Fibroblast of gingiva (primary cell): ENCODE measurements around the gene BARD1.
"Not testable (repeated sequence)": the region's sequence is repeated elsewhere in the genome, so short reads cannot be mapped to it uniquely, and the experiment has no call there.

Experiments
- DNase-seq: peaks from one replicate; pipeline ENCODE4 v3.0.0-alpha.2; 2011; ENCODE audit warnings: low read depth

The BARD1 gene

GRCh38 chr2:214808981-214809750 is at the start of gene BARD1:
BARD1 (minus strand) TSS chr2:214809683; CDS start chr2:214809569, 114 bp downstream.
- peak; percentile 72 for DNase-seq

- peak; percentile 11 for DNase-seq
Observed at GRCh38 chr2:214856137-214856536, 46.7 kb upstream of the BARD1 start.

DNA sequence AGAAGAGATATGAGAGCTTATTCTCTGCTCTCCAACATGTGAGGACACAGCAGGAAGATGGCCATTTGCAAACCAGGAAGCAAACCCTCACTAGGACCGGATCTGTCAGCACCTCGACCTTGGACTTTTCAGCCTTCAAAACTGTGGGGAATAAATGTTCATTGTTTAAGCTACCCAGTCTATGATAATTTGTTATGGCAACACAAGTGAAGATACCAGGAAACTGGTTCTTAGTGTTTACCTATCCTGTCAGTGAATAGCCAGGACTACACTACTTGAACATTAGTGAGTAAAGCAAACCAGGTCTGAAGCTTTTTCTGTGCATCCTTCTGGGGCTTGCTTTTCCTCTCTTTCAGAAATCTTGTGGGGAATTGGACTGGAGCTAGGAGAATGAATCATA is 44.4 kb upstream of the BARD1 start:
- DNase-seq = no peak

DNA sequence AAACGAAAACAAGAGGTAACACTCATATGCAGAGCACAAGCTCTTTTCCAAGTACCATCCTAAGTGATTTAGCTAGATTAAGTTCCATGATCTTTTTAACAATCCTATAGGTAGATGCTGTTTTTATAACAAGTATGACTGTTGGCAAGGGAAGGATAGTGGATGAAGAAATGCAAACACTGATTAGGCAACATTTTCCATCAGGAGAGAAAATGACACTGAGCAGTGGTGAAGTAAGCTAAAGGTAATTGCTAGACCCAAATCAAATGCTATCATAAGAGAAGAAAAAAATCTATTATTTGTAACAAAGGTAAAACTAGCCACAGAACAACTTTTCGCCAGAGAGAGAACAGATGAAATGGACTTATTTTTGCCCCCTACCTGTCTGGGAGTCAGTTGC is 34.3 kb upstream of the BARD1 start:
- peak; percentile 24 for DNase-seq

GRCh38 chr2:214839464-214839863 is 30.0 kb upstream of the BARD1 start:
- DNase-seq = no peak

DNA sequence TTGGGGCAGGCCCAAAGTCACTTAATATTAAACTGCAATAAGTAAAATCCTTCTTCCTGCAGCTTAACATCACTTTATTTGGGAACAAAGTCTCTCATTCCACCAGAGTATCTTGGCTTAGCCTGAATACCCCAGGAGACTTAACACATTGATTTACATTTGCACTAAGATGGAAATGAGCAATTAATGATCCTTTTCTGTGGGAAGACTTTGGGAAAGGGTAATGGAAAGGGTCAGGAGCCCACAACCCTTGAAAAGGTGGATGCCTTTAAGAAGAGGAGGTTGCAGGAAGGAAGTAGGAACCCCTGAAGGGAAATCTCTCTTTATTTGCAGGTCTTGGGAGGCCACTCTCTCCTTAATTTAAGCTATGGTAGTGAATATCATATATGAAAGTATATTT is 28.0 kb upstream of the BARD1 start:
- no peak for DNase-seq

- no peak for DNase-seq
Observed at GRCh38 chr2:214836568-214836967, 27.1 kb upstream of the BARD1 start.

GRCh38 chr2:214830794-214831346 is 21.4 kb upstream of the BARD1 start:
- DNase-seq = peak; percentile 25

DNA sequence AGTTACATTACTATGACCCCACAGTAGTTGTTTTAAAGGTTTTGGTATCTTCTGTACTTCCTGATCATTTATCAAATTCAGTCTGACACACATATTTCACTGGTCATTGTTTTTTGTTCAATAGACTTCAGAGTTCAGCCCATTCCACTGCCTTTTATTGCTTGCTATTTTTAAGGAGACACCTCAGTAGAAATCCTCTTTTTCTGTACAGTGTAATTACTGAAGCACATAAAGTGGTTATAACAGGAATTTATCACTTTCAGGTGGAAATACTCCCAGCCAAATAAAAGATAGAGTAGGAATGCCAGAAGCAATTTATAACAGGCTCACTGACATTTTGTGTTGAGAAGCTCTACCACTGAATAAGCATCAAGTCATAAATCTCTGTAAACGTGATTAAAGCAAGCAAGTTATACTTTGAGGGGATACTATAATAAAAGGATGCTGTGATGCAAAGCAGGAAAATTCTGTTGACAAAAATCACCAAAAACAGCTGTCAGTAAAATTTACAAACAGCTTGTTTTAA is 6.6 kb upstream of the BARD1 start:
- no peak for DNase-seq

GRCh38 chr2:214810671-214811070 is 1.2 kb upstream of the BARD1 start:
- peak; percentile 2 for DNase-seq

- DNase-seq = peak; percentile 99
Observed at GRCh38 chr2:214809751-214810564, 475 bp upstream of the BARD1 start.

DNA sequence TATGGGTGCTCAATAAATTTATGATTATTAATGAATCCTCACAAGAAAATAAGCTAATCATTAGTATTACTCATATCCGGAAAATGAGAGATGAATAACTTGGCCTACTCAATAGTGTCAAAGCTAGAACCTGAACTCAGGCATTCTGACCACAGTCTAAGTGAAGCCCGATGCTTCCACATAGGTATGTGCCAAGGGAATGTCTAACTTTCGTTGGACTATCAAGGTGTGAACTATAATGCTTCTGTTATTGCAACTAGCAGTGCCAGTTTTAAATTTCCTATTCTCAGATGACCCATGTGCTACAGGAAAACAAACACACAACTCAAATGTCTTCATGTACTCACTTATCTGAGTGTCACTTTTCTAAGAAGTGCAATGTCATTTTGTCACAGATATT is 1.8 kb downstream of the BARD1 start:
- no peak for DNase-seq

- no peak for DNase-seq
Observed at GRCh38 chr2:214801768-214802397, 7.6 kb downstream of the BARD1 start.

- DNase-seq = no peak
Observed at GRCh38 chr2:214801068-214801467, 8.4 kb downstream of the BARD1 start.

DNA sequence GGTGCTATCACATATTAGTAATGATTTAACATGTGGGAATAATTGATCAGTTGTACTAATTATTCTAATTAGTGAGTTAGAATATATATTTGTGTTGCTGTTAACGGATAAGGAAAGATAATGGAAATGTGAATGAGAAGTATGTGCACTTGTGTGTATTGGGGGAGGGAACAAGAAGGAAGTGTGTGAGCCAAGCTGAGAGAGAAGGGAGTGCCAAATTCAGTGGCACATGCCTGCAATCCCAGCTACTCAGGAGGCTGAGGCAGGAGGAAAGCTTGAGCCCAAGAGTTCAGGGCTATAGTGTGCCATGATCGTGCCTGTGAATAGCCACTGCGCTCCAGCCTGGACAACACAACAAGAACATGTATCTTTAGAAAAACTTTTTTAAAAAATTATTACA is 9.3 kb downstream of the BARD1 start:
- no peak for DNase-seq

- DNase-seq = no peak
Observed at GRCh38 chr2:214796911-214797310, 12.6 kb downstream of the BARD1 start.

DNA sequence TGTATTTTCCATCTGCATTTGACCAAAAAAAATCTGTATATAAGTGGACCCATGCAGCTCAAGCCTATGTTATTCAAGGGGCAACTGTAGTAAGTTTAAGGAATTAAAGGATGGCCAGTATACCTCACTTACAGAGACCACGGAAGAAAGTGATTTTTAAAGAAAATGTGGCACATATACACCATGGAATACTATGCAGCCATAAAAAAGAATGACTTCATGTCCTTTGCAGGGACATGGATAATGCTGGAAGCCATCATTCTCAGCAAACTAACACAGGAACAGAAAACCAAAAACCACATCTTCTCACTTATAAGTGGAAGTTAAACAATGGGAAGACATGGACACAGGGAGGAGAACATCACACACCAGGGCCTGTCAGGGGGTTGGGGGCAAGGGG is 26.3 kb downstream of the BARD1 start:
- DNase-seq = not testable (repeated sequence)

DNA sequence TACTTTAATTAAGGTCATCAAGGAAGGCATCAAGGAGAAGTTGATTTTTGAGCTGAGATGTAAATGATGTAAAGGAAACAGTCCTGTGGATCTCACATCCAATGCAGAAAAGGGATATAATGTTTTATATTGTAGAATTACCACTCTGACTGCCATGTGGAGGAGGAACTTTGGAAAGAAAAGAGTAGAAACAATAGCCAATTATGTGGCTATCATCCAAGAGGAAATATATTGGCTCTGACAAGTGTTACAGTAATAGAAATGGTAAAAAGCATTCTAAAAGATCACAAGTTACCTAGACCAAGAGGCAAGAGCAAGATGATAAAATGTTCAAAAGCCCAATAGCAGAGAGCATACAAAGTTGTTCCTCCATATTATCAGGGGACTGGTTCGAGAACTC is 26.8 kb downstream of the BARD1 start:
- DNase-seq = no peak

DNA sequence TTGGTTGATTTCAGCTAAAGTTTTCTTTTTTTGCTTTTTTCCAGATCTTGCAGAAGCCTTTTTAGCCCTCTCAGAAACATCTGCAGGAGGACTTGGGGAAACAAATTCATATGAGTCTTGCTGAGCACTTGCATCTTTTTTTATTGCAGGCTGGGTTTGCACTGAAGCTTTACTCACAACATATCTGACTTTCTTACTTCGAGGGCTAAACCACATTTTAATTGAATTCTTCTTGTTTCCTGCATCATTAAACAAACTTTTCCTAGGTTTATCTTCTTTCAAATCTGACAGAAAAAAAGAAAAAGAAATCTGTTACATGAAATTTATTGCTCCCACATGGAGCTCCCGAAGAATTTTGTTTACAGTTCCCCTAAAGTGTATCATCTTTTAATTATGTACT is 28.3 kb downstream of the BARD1 start:
- DNase-seq = no peak

DNA sequence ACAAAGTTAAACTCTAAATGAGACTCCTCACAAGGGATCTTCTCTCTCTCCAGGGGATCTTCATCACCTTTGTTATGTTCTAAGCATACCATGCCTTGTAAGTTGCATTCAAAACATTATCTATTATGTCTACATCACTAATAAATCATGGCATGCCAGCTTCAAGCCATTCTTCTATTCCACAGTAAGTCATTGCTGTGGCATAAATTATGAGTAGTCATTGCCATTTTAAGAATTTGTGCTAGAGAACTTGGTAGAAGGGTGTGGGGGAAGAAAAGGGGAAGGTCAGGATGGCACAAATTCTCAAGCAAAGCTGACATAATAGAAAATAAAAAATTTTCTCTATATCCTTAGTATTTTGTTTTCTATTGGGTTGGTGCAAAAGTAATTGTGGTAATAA is 33.5 kb downstream of the BARD1 start:
- DNase-seq = no peak

DNA sequence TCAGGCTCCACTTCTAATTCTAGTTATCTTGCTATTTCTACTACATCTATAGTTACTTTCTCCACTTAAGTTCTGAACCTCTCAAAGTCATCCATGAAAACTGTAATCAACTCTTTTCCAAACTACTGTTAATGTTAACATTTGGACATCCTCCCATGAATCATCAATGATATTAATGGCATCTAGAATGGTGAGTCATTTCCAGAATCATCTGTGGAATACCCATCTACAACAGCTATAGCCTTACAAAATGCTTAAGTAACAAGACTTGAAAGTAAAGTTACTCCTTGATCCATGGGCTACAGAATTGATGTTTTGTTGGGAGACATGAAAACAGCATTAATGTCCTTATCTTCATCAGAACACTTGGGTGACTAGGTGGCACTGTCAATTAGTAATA is 35.4 kb downstream of the BARD1 start:
- peak; percentile 9 for DNase-seq

- DNase-seq = no peak
Observed at GRCh38 chr2:214772443-214773015, 37.0 kb downstream of the BARD1 start.
